HG03280 (cell line): ENCODE measurements around the gene IL22RA1.

ENCODE experiments used
- ATAC-seq: cut with Tn5 transposase; IDR thresholded peaks from one replicate; pipeline ENCODE4 v1.9.1; 2021; ENCODE audit warnings: mild to moderate bottlenecking, moderate library complexity; ENCODE audit not compliant: unreplicated experiment

Gene IL22RA1

GRCh38 chr1:24081190-24081589 lies 61.8 kb downstream of the IL22RA1 start:
- no peak for ATAC-seq

GRCh38 chr1:24080131-24080530 lies 62.8 kb downstream of the IL22RA1 start:
- ATAC-seq, result no peak

DNA sequence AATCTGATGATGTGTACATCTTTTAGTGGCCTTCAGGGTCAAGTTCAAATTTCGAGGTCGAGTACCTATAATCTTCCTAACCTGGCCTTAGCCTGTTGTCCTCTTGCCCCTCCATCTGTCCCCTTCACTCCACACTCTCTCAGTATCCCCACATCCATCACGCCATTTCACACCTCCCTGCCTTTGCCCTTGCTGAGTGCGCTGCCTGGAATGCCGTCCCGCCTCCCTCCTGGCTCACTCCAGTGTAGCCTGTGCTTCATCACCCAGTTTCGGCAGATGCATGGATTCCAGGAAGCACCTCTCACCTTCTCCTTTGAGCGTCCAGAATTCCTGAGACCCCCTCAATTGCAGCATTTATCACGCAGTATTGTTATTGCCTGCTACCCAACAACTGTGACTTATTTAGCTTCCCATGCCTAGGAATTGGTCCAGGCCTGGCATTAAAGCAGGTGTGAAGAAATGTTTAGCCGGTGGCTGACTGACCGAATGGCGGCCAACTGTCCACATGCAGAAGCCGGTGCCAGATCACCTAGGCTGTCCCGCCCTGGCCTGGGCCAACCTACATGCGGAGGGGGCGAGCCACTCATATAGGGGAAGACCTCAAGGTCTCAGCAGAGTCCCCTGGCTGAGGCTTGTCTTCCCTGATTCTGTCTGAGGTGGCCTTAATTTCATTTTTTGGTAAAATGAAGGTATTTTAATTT lies 65.5 kb downstream of the IL22RA1 start:
- no peak for ATAC-seq

GRCh38 chr1:24075946-24076345 lies 67.0 kb downstream of the IL22RA1 start:
- ATAC-seq, result no peak

DNA sequence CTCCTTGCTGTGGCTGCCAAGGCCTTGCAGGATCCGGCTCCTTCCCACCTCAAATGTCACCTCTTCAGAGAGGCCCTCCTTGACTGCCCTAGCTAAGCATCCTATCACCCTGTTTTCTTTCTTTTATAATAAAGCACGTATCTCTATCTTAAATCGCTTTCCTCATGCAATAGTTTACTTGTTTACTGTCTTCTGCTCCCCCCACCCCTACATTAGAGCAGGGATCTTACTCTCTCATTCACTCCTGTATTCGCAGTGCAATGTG lies 67.4 kb downstream of the IL22RA1 start:
- ATAC-seq, result no peak

DNA sequence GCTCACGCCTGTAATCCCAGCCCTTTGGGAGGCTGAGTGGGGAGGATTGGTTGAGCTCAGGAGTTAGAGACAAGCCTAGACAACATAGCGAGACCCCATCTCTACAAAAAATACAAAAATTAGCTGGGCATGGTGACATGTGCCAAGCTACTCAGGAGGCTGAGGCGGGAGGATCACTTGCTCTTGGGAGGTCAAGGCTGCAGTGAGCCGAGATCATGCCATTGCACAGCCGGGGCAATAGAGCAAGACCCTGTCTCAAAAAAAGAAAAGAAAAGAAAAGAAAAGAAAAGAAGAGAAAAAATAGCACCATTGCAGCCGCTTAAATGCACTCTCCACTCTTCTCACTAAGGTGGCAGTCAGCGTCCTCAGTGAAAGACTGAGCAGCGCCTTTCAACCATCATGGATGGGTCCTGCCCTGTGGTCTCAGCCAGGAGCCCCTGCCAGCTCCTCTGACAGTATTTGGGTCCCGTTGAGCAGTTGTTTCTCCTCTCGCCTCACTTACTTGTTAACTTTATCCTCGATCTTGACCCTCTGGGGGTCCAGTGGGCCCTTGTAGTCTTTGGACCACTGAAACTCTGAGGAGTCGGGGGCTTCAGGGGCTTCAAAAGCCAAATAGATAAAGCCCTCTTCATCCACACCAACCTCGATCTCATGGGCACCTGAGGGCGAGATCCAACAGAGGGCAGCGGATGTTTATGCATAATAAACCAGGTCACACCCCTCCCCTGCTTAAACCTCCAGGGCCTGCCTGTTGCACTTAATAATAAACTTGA lies 67.9 kb downstream of the IL22RA1 start:
- ATAC-seq, result no peak

GRCh38 chr1:24074196-24074595 lies 68.7 kb downstream of the IL22RA1 start:
- no peak for ATAC-seq

GRCh38 chr1:24071941-24072340 lies 71.0 kb downstream of the IL22RA1 start:
- no peak for ATAC-seq

DNA sequence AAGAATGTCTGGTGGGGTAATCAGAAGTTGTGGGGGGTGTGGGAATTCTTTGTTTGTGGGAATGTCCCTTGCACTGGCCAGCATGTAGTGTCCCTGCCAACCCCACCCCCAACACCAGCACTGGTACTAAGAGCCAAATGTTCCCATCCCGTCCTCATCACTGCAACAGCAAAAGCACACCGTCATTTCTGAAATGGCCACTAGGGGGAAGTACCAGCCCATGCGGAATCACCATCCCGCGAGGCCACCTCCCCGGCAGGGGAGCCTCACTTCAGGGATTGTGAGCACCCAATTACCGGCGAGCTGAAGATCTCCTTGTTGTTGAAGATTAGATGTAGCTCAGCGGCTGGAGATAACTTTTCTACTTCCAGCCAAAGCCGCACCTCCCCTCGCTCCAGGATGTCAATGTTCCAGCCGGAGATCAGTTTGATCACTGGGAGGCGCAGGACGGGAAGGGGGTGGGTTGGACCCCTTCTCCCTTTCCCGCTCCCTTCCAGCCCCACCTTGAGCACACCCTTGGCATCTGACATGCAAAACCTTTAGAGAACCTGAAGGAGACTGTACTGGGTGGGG lies 72.0 kb downstream of the IL22RA1 start:
- no peak for ATAC-seq

- no peak for ATAC-seq
Measured at GRCh38 chr1:24069817-24070216, 73.1 kb downstream of the IL22RA1 start.
